DOHH2 (cell line): ENCODE data around the gene PTGIR.

Experiments used
- EZH2phosphoT487 ChIP-seq: fragments of 200-600 bp; sonication (generic); IDR thresholded peaks from 2 replicates; pipeline ENCODE4 v1.6.1; 2017; ENCODE audit warnings: borderline replicate concordance, mild to moderate bottlenecking, antibody characterized with exemption, low read length, moderate library complexity, mixed read lengths
- TF ChIP-seq, protein P1 (sequence below): fragments of 200-600 bp; sonication (generic); IDR thresholded peaks from one replicate; pipeline ENCODE4 v1.5.1; 2014; ENCODE audit warnings: antibody characterized with exemption, mild to moderate bottlenecking, low read depth, low read length; ENCODE audit not compliant: poor library complexity, severe bottlenecking

DNA sequence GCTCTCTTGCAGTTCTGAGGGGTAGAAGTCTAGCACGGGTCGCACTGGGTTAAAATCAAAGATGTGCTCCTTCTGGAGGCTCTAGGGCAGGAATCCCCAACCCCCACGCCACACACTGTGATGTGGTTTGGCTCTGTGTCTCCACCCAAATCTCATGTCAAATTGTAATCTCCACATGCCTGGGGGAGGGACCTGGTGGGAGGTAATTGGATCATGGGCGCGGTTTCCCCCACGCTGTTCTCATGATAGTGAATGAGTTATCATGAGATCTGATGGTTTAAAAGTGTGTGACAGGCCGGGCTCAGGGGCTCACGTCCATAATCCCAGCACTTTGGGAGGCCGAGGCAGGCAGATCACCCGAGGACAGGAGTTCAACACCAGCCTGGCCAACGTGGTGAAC is 50.4 kb downstream of the PTGIR start:
- TF ChIP-seq, protein P1, sequence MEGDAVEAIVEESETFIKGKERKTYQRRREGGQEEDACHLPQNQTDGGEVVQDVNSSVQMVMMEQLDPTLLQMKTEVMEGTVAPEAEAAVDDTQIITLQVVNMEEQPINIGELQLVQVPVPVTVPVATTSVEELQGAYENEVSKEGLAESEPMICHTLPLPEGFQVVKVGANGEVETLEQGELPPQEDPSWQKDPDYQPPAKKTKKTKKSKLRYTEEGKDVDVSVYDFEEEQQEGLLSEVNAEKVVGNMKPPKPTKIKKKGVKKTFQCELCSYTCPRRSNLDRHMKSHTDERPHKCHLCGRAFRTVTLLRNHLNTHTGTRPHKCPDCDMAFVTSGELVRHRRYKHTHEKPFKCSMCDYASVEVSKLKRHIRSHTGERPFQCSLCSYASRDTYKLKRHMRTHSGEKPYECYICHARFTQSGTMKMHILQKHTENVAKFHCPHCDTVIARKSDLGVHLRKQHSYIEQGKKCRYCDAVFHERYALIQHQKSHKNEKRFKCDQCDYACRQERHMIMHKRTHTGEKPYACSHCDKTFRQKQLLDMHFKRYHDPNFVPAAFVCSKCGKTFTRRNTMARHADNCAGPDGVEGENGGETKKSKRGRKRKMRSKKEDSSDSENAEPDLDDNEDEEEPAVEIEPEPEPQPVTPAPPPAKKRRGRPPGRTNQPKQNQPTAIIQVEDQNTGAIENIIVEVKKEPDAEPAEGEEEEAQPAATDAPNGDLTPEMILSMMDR, result no peak
- TF ChIP-seq EZH2phosphoT487, result no peak
